NK-92 treated with Interleukin-12 subunit alpha and Interleukin-12 subunit beta, amount 100 ng/mL, for 24 hours (cell line): ENCODE data around the gene GMCL2.

Experiments used
- DNase-seq: peaks from one replicate; lab custom pipeline; 2025; lab: John Stamatoyannopoulos, UW

GMCL2 gene

DNA sequence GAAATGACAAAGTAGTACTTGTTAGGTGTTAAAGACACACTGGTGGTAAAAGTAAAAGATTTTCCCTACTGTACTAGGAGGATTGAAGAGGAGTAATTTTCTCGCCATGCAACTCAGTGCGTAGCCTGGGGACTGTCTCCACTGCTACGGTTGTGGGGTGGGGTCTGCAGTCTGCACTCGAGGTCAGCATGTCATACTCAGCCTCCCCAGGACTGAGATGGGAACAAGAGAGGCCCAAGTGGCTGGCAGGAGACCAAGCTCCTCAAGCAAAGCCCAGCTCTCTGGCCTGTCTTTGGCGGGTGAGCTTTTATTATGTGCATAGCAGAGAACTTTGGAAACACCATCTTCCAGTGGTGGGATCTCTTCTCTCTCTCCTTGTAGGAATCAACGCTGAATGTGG, 43.9 kb downstream of the GMCL2 start:
- DNase-seq: no peak

DNA sequence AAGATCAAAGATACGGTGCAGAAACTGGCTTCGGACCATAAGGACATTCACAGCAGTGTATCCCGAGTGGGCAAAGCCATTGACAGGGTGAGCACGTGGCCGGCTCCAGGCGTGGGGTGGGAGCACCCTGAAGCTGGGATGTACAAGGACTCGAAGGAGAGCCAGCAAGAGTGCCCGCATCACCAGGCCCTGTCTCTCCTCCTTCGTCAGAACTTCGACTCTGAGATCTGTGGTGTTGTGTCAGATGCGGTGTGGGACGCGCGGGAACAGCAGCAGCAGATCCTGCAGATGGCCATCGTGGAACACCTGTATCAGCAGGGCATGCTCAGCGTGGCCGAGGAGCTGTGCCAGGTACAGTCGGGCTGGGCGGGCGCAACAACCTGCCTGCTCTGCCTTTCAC, 44.5 kb downstream of the GMCL2 start:
- no peak for DNase-seq

DNA sequence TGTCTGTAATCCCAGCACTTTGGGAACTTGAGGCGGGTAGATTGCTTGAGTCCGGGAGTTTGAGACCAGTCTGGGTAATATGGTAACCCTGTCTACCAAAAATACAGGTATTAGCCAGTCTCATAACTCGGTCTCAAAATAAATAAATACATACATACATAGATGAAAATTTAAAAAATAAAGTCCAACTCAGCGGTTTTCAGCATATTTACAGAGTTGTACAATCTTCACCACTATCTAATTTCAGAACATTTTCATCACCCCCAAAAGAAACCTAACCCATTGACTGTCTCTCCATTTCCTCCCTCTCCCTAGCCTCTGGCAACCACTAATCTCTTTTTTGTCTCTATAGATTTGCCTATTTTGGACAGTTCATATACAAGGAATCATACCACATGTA, 45.6 kb downstream of the GMCL2 start:
- DNase-seq: no peak

DNA sequence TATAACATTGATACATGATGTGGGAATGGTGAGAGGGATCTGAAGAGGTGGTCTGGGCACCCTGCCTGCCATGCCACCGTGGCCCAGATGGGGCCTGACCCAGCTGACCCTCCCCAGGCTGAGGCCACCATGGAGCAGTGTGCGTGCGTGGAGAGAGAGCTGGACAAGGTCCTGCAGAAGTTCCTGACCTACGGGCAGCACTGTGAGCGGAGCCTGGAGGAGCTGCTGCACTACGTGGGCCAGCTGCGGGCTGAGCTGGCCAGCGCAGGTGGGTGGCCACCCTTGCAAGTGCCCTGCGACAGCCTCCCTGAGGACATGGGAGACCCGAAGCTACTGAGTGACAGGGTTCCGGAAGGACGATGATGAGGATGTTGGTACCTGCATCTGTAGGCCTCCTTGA, 49.2 kb downstream of the GMCL2 start:
- no peak for DNase-seq

DNA sequence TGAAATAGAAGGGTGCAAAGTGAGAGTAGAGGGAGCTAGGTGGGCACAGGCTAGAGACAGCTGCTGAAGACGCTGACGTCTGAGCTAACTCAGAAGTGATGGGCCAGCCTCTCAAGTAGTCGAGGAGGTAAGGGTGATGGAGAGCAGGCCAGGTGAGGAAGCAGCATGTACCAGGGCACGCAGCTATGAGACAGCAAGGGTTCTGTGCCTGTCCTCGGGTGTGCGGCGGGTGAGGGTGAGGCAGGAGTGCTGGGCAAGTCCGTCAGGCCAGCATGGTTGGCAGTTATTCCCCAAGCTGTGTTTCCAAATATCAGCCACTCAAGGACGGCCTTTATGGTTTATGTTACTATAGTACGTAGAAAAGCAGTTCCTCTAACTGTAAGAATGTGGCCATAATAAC, 50.2 kb downstream of the GMCL2 start:
- no peak for DNase-seq
